NOMO-1 (cell line): ENCODE data around the gene KRT36.

Experiments used
- DNase-seq, 2 experiments: peaks; one replicate each; lab custom pipeline; 2025; ENCODE audit not compliant: unreplicated experiment in 2 of 2; lab: John Stamatoyannopoulos, UW

The KRT36 gene

GRCh38 chr17:41444186-41444585, 45.5 kb downstream of the KRT36 start:
- peak in 1 of 2 experiments; percentile 8 for DNase-seq

GRCh38 chr17:41442739-41443138, 47.0 kb downstream of the KRT36 start:
- DNase-seq = no peak

- no peak for DNase-seq
Observed at GRCh38 chr17:41440531-41441033, 49.1 kb downstream of the KRT36 start, which contains the start of gene KRT38. KRT38 (minus strand) TSS chr17:41440983; CDS start chr17:41440921, 62 bp downstream.

GRCh38 chr17:41439375-41439774, 50.3 kb downstream of the KRT36 start:
- DNase-seq = peak in 1 of 2 experiments; percentile 12

- no peak for DNase-seq
Observed at GRCh38 chr17:41437769-41438168, 51.9 kb downstream of the KRT36 start.

- DNase-seq = no peak
Observed at GRCh38 chr17:41437254-41437653, 52.5 kb downstream of the KRT36 start.
